ENCODE measurements around the gene TSNAXIP1.

GRCh38 chr16:67766291-67766690 is 40.4 kb upstream of the TSNAXIP1 start:
- no peak for TF ChIP-seq CTCF (IDR thresholded peaks at IDR 0.05)
- no peak for TF ChIP-seq POLR2A (IDR thresholded peaks at IDR 0.05)
